H1 (cell line): ENCODE data around the gene RNF220. TPM values are rescaled to one million over a fixed set of nuclear protein-coding genes. Genes with fewer than 3 reads are reported as not detected.

ENCODE experiments used
- CTCF ChIA-PET: fragments of 300-600 bp; sonication (Branson Sonifier 250); formaldehyde crosslinking; loops from one replicate; lab custom pipeline; 2021; ENCODE audit not compliant: partially characterized antibody; lab: Charles Lee
- POLR2A ChIA-PET: fragments of 300-600 bp; sonication (Branson Sonifier 250); formaldehyde crosslinking; loops from one replicate; lab custom pipeline; 2021; ENCODE audit warnings: inconsistent platforms; ENCODE audit not compliant: partially characterized antibody; lab: Charles Lee
- DNase-seq, 2 experiments: peaks; one replicate each; pipeline versions ENCODE4 v3.0.0 to v3.0.0-alpha.2; 2010 to 2022; ENCODE audit warnings: low spot score in 2 of 2, low read depth in 1 of 2, mixed read lengths in 1 of 2
- FAIRE-seq: peaks from 2 replicates; lab custom pipeline; 2011; peaks lifted over from hg19 to GRCh38; lab: Jason Lieb, UNC
- H2AFZ ChIP-seq: 2 replicates; pipeline ENCODE4 v1.8.1; 2012; ENCODE audit warnings: low read length, inconsistent platforms
- H2AK5ac ChIP-seq: 2 replicates; pipeline ENCODE4 v1.6.1; 2013; ENCODE audit warnings: low read depth, low read length
- H2BK120ac ChIP-seq: replicated peaks from 2 replicates; pipeline ENCODE3; 2013; ENCODE audit warnings: low read depth, low read length, inconsistent platforms
- H2BK12ac ChIP-seq: 2 replicates; pipeline ENCODE4 v1.6.1; 2013; ENCODE audit warnings: low read depth, low read length
- H2BK15ac ChIP-seq: 2 replicates; pipeline ENCODE4 v1.6.1; 2013; ENCODE audit warnings: low read length
- H2BK20ac ChIP-seq: 2 replicates; pipeline ENCODE4 v1.6.1; 2013; ENCODE audit warnings: low read length
- H2BK5ac ChIP-seq: 2 replicates; pipeline ENCODE4 v1.6.1; 2013; ENCODE audit warnings: low read depth, low read length
- H3K14ac ChIP-seq: 2 replicates; pipeline ENCODE4 v1.6.1; 2013; ENCODE audit warnings: inconsistent platforms; ENCODE audit not compliant: insufficient read length
- H3K18ac ChIP-seq: 2 replicates; pipeline ENCODE4 v1.6.1; 2013; ENCODE audit warnings: low read length; ENCODE audit errors: extremely low read depth
- H3K23ac ChIP-seq: 2 replicates; pipeline ENCODE4 v1.6.1; 2013; ENCODE audit warnings: inconsistent platforms; ENCODE audit not compliant: insufficient read length
- H3K23me2 ChIP-seq: 2 replicates; pipeline ENCODE4 v1.6.1; 2013; ENCODE audit warnings: low read depth, low read length
- H3K27ac ChIP-seq: 2 replicates; pipeline ENCODE4 v1.6.1; 2011; ENCODE audit warnings: low read depth, low read length, inconsistent platforms
- H3K27me3 ChIP-seq, 4 experiments: replicated peaks in 1 of 4; 1 replicate in 1 of 4; 2 replicates in 3 of 4; pipeline versions ENCODE4 v1.6.1 to v1.8.1; 2011 to 2013; ENCODE audit warnings: low read length in 3 of 4, mild to moderate bottlenecking in 3 of 4, inconsistent platforms in 2 of 4, mixed read lengths in 2 of 4, moderate library complexity in 1 of 4; ENCODE audit not compliant: control insufficient read depth in 3 of 4, insufficient read depth in 3 of 4; ENCODE audit errors: extremely low read depth in 1 of 4
- H3K36me3 ChIP-seq, 4 experiments: 2 replicates each; pipeline versions ENCODE4 v1.6.1 to v1.8.1; 2011 to 2013; ENCODE audit warnings: mild to moderate bottlenecking in 4 of 4, low read length in 3 of 4, moderate library complexity in 2 of 4, control low read depth in 1 of 4, inconsistent platforms in 1 of 4; ENCODE audit not compliant: insufficient read depth in 4 of 4, control insufficient read depth in 2 of 4
- H3K4ac ChIP-seq: replicated peaks from 2 replicates; pipeline ENCODE3; 2013; ENCODE audit warnings: low read length, low read depth, mixed read lengths, inconsistent platforms; ENCODE audit not compliant: insufficient read length
- H3K4me1 ChIP-seq, 4 experiments: replicated peaks in 1 of 4; 1 replicate in 1 of 4; 2 replicates in 3 of 4; pipeline versions ENCODE4 v1.6.1 to v1.8.1; 2011 to 2013; ENCODE audit warnings: low read length in 3 of 4, inconsistent platforms in 2 of 4, mixed read lengths in 1 of 4; ENCODE audit not compliant: insufficient read depth in 4 of 4, control insufficient read depth in 3 of 4
- H3K4me2 ChIP-seq, 2 experiments: 2 replicates each; pipeline versions ENCODE4 v1.6.1 to v1.8.1; 2011 to 2013; ENCODE audit warnings: low read depth in 2 of 2, low read length in 2 of 2, control low read depth in 1 of 2, inconsistent platforms in 1 of 2, mild to moderate bottlenecking in 1 of 2; ENCODE audit not compliant: insufficient read depth in 1 of 2
- H3K4me3 ChIP-seq, 4 experiments: fragments of 200-600, 300-600 bp in 1 of 4; sonication (generic), shearing (Covaris generic), sonication (Bioruptor Twin) in 1 of 4; 2 replicates each; pipeline versions ENCODE4 v1.5.1 to v1.8.1; 2011 to 2016; ENCODE audit warnings: low read length in 4 of 4, low read depth in 3 of 4, control low read depth in 2 of 4, inconsistent platforms in 2 of 4, mild to moderate bottlenecking in 2 of 4, mixed read lengths in 1 of 4, moderate library complexity in 1 of 4; ENCODE audit not compliant: insufficient read depth in 2 of 4; ENCODE audit errors: extremely low read depth in 1 of 4
- H3K56ac ChIP-seq: replicated peaks from 2 replicates; pipeline ENCODE3; 2013; ENCODE audit warnings: low read depth, mild to moderate bottlenecking, mixed read lengths, low read length, inconsistent platforms; ENCODE audit not compliant: insufficient read length
- H3K79me1 ChIP-seq: 2 replicates; pipeline ENCODE4 v1.6.1; 2013; ENCODE audit warnings: low read depth, low read length, control low read depth
- H3K79me2 ChIP-seq, 2 experiments: 2 replicates each; pipeline versions ENCODE4 v1.6.1 to v1.8.1; 2012 to 2013; ENCODE audit warnings: low read length in 2 of 2, mild to moderate bottlenecking in 2 of 2, inconsistent platforms in 1 of 2; ENCODE audit not compliant: insufficient read depth in 2 of 2, control insufficient read depth in 1 of 2
- H3K9ac ChIP-seq, 4 experiments: replicated peaks in 1 of 4; 1 replicate in 1 of 4; 2 replicates in 3 of 4; pipeline versions ENCODE4 v1.6.1 to v1.8.1; 2011 to 2013; ENCODE audit warnings: low read depth in 3 of 4, low read length in 3 of 4, control low read depth in 2 of 4, mild to moderate bottlenecking in 2 of 4, moderate library complexity in 2 of 4, inconsistent platforms in 1 of 4; ENCODE audit errors: extremely low read depth in 1 of 4
- H3K9me3 ChIP-seq, 2 experiments: 2 replicates each; pipeline versions ENCODE4 v1.6.1 to v1.8.1; 2012 to 2013; ENCODE audit warnings: mild to moderate bottlenecking in 2 of 2, moderate library complexity in 2 of 2, control low read depth in 1 of 2, inconsistent platforms in 1 of 2, low read depth in 1 of 2, low read length in 1 of 2, mixed read lengths in 1 of 2; ENCODE audit not compliant: insufficient read depth in 2 of 2
- H4K20me1 ChIP-seq, 2 experiments: replicated peaks in 1 of 2; 2 replicates each; pipeline versions ENCODE3 to v1.8.1; 2011 to 2013; ENCODE audit warnings: inconsistent platforms in 2 of 2, low read length in 2 of 2, mild to moderate bottlenecking in 1 of 2; ENCODE audit not compliant: insufficient read depth in 2 of 2, control insufficient read depth in 1 of 2
- H4K5ac ChIP-seq: 2 replicates; pipeline ENCODE4 v1.6.1; 2013; ENCODE audit warnings: low read length, low read depth, mixed read lengths, inconsistent platforms; ENCODE audit not compliant: insufficient read length
- H4K8ac ChIP-seq: 2 replicates; pipeline ENCODE4 v1.8.0; 2013; ENCODE audit warnings: mild to moderate bottlenecking, moderate library complexity, low read length, inconsistent platforms; ENCODE audit not compliant: insufficient read depth; ENCODE audit errors: extremely low read depth
- H4K91ac ChIP-seq: replicated peaks from 2 replicates; pipeline ENCODE3; 2013; ENCODE audit warnings: low read length, mixed read lengths, inconsistent platforms; ENCODE audit not compliant: insufficient read length
- CHD2 ChIP-seq: IDR thresholded peaks from 2 replicates; pipeline ENCODE4 v1.6.1; 2012; ENCODE audit warnings: low read length, improper control_type of control experiment
- CTBP2 ChIP-seq: IDR thresholded peaks from 2 replicates; pipeline ENCODE4 v1.7.0; 2011; ENCODE audit warnings: borderline replicate concordance, mild to moderate bottlenecking, moderate library complexity, mixed read lengths, low read length; ENCODE audit not compliant: insufficient read depth, insufficient read length
- KDM5A ChIP-seq: fragments of 200-600 bp; IDR thresholded peaks from 2 replicates; pipeline ENCODE4 v1.7.1; 2012; ENCODE audit warnings: mild to moderate bottlenecking, low read length, inconsistent platforms, mixed read lengths
- RFX5 ChIP-seq: IDR thresholded peaks from 2 replicates; pipeline ENCODE4 v1.6.1; 2011; ENCODE audit warnings: low read depth, low read length, improper control_type of control experiment, borderline replicate concordance
- SIRT6 ChIP-seq: IDR thresholded peaks from one replicate; pipeline ENCODE4 v1.7.1; 2012; ENCODE audit warnings: low read length, inconsistent platforms
- TBP ChIP-seq: IDR thresholded peaks from 2 replicates; pipeline ENCODE4 v1.6.1; 2011; ENCODE audit warnings: low read depth, low read length, improper control_type of control experiment
- WGBS, 2 experiments: shearing (Covaris generic) in 1 of 2; methylation state at CpG; one replicate each; pipeline versions ENCODE4 v1.1.6 to v1.1.7; 2013 to 2015; ENCODE audit warnings: low lambda C conversion rate in 2 of 2, mixed read lengths in 2 of 2, inconsistent platforms in 1 of 2, low coverage in 1 of 2, missing lambda C conversion rate in 1 of 2; ENCODE audit not compliant: insufficient replicate concordance in 2 of 2, insufficient coverage in 1 of 2, insufficient read length in 1 of 2; ENCODE audit errors: extremely low coverage in 1 of 2, missing lambda C conversion rate in 1 of 2; 5-methylcytosine and 5-hydroxymethylcytosine counted together
- polyA plus RNA-seq, 7 experiments: library from polyadenylated mRNA; depleted of rRNA in 3 of 7; stranded (reverse) in 5 of 7; unstranded in 2 of 7; fragments of >200 nt in 5 of 7; fragments of 200-250 nt in 2 of 7; gene quantifications; 1 replicate in 5 of 7; 2 replicates in 1 of 7; 4 replicates in 1 of 7; pipeline versions ENCODE4 v1.2.1 to v1.2.3, GENCODE V29; 2011 to 2013; ENCODE audit warnings: missing spikeins in 2 of 7, mixed read lengths in 2 of 7
- total RNA-seq: library from RNA; stranded (reverse); fragmentation: NEBNext Ultra II Directional; extraction: Animal tissue kit (Norgen Biotek cat#: 25700); gene quantifications from 2 replicates; pipeline ENCODE4 v1.2.1, GENCODE V29; 2021
- TF ChIP-seq, protein P1 (sequence below): IDR thresholded peaks from 2 replicates; pipeline ENCODE4 v1.6.1; 2011; ENCODE audit warnings: low read length, improper control_type of control experiment

Gene RNF220
- total and polyA plus RNA-seq, 2 of the 8 experiments (the other 6 are each of a cell fraction or from before 2014, with no cell fraction given), result 123 to 160 TPM

DNA sequence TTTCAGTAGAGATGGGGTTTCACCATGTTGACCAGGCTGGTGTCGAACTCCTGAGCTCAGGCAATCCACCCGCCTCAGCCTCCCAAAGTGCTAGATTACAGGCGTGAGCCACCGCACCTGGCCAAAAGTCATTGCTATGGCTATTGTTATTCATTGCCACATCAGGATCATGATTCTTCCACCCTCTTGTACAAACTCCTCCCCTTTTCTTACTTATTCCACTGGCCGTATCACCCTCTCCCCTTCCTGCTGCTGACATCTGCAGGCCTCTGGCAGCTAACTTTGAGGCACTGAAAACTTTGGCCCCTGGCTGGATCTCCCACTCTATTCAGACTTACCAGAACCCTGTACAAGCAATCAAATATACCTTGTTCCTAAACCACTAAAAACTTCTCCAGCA lies 258.4 kb downstream of the RNF220 start:
- Histone ChIP-seq H4K91ac (no peak overlapping the region), H2BK20ac (no peak overlapping the region), H2BK15ac (no peak overlapping the region), H2BK120ac (no peak overlapping the region), H3K14ac (no peak overlapping the region), H2AK5ac (no peak overlapping the region), H3K4me1 (no peaks in the 10 kb centered on the region; a peak in 2 of 7 replicates), H3K4me2 (no peak overlapping the region), H3K9me3 (no peaks in the 10 kb centered on the region), H3K23ac (no peak overlapping the region), H4K8ac (no peak overlapping the region), H2BK12ac (no peak overlapping the region), H3K79me2 (no peaks in the 10 kb centered on the region), H4K20me1 (no peaks in the 10 kb centered on the region), H3K23me2 (no peaks in the 10 kb centered on the region), H3K18ac (no peak overlapping the region), H3K9ac (no peak overlapping the region), H3K56ac (no peak overlapping the region), H3K27ac (no peak overlapping the region), H3K79me1 (no peaks in the 10 kb centered on the region), H4K5ac (no peak overlapping the region), H3K4ac (no peak overlapping the region), H3K36me3 (no peaks in the 10 kb centered on the region), H2BK5ac (no peak overlapping the region), H2AFZ (no peak overlapping the region), H3K27me3 (no peaks in the 10 kb centered on the region), H3K4me3 (no peak overlapping the region)
- no peak for FAIRE-seq
- POLR2A ChIA-PET, result interaction anchor here (1.1 to 2.9 kb wide), 3 partner anchors 11 to 67 kb away, joined by 3 to 10 read pairs (median 9); partner anchors contain the start of gene RNU5D-1
- WGBS, 2 experiments, result 98% methylated on average over 5 of the region's 5 CpGs; no CpG with 5 or more reads in 1 of the 2 experiments
- no peak for DNase-seq
- CTCF ChIA-PET, result interaction anchor here (1.0 to 7.6 kb wide), 7 partner anchors 8 to 91 kb away, joined by 3 to 45 read pairs (median 4); no protein-coding TSS in a partner anchor
- TF ChIP-seq CTBP2, result no peak
- no peak for TF ChIP-seq SIRT6
- no peak for TF ChIP-seq CHD2
- no peak for TF ChIP-seq RFX5
- TF ChIP-seq KDM5A, result no peak
- TF ChIP-seq, protein P1, sequence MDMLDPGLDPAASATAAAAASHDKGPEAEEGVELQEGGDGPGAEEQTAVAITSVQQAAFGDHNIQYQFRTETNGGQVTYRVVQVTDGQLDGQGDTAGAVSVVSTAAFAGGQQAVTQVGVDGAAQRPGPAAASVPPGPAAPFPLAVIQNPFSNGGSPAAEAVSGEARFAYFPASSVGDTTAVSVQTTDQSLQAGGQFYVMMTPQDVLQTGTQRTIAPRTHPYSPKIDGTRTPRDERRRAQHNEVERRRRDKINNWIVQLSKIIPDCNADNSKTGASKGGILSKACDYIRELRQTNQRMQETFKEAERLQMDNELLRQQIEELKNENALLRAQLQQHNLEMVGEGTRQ, result no peak
- TF ChIP-seq TBP, result no peak
